ENCODE measurements around the gene PDIA5.
"Not testable (repeated sequence)": the region's sequence is repeated elsewhere in the genome, so short reads cannot be mapped to it uniquely, and the experiment has no call there.

The PDIA5 gene

DNA sequence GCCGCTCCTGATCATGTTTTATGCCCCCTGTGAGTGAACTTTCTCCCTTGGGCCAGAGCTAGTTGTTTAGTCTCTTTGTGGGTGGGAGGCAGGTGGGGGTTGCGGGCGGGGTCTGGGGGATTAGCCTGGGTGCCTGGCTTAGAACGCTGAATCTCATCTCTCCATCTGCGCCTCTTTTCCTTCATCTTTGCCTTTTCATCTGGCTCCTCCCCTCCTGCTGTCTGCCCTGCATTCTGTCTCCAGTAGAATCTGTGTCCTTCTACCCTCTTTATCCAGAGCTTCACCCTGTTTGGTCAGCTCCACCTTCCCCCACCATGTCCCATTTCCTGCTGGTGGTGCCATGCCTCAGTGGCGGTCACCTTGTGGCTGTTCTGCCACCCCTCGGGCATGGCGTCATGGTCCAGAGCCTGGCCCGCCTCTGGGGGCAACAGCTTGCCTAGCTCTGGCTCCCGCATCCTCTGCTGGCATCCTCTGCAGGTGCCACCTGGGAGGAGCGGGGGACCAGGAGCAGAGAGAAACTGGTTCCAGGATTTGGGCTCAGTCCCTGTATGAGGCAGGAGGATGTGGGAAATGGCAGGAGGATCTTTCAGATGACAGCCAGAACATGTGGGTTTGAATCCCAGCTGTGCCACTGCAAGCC, 44.3 kb downstream of the PDIA5 start:
- no peak for DNase-seq (ENCODE audit: low read depth)
- TF ChIP-seq, protein P1, sequence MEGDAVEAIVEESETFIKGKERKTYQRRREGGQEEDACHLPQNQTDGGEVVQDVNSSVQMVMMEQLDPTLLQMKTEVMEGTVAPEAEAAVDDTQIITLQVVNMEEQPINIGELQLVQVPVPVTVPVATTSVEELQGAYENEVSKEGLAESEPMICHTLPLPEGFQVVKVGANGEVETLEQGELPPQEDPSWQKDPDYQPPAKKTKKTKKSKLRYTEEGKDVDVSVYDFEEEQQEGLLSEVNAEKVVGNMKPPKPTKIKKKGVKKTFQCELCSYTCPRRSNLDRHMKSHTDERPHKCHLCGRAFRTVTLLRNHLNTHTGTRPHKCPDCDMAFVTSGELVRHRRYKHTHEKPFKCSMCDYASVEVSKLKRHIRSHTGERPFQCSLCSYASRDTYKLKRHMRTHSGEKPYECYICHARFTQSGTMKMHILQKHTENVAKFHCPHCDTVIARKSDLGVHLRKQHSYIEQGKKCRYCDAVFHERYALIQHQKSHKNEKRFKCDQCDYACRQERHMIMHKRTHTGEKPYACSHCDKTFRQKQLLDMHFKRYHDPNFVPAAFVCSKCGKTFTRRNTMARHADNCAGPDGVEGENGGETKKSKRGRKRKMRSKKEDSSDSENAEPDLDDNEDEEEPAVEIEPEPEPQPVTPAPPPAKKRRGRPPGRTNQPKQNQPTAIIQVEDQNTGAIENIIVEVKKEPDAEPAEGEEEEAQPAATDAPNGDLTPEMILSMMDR (IDR thresholded peaks at IDR 0.05; ENCODE audit: control insufficient read depth, insufficient read depth, low read depth, low read length, missing control alignments) = no peak
- H3K4me3 ChIP-seq (ENCODE audit: control insufficient read depth, low read depth, low read length) = no peak overlapping the region

DNA sequence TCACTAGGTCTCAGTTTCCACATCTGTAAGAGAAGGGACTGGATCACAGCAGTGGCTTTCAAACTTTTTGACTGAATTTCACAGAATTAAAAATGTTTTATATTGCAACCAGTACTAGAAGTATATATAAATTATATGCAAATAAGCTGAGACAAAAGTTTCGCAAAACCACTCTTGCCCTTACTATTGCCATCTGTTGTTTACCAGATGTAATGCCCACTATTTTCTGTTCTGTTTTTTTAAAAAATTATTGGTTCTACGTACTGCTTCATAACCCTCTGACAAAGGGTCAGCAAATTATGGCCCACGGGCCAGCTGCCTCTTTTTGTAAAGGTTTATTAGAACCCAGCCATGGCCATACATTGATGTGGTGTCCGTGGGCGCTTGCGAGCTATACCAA, 44.8 kb downstream of the PDIA5 start:
- TF ChIP-seq, protein P1 (IDR thresholded peaks at IDR 0.05; ENCODE audit: control insufficient read depth, insufficient read depth, low read depth, low read length, missing control alignments) = no peak
- DNase-seq (ENCODE audit: low read depth) = no peak
- H3K4me3 ChIP-seq (ENCODE audit: control insufficient read depth, low read depth, low read length) = no peak overlapping the region

DNA sequence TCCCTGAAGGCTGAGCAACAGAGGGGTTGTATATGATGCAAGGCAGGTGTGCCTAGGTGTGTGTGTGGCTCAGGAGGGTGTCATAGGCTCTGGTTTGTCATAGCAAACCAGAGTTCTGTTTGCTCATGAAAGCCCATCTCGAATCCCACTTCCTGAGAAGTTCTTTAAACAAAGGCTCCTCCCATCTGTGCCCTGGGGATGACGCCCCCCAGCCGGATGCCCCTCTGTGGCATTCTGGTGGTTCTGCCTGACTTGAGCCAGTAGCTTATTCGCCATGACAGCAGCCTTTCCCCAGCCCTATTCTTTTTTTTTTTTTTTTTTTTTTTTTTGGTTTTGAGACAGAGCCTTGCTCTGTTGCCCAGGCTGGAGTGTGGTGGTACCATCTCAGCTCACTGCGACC, 45.4 kb downstream of the PDIA5 start:
- TF ChIP-seq, protein P1 (IDR thresholded peaks at IDR 0.05; ENCODE audit: control insufficient read depth, insufficient read depth, low read depth, low read length, missing control alignments) = no peak
- H3K4me3 ChIP-seq (ENCODE audit: control insufficient read depth, low read depth, low read length) = no peak overlapping the region
- DNase-seq (ENCODE audit: low read depth) = no peak

DNA sequence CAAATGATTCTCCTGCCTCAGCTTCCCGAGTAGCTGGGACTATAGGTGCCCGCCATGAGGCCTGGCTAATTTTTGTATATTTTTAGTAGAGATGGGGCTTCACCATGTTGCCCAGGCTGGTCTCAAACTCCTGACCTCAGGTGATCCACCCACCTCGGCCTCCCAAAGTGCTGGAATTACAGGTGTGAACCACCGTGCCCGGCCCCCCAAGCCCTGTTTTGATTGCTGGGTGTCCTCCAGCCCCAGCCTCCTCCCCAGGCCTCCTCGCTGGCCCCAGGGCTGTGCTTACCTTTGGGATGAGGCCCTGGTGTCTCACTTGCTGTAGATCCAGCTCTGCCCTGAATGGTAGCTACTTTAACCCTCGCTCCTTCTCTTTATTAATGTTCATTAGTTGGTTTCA, 45.8 kb downstream of the PDIA5 start:
- DNase-seq (ENCODE audit: low read depth); H3K4me3 ChIP-seq (ENCODE audit: control insufficient read depth, low read depth, low read length): not testable (repeated sequence)

DNA sequence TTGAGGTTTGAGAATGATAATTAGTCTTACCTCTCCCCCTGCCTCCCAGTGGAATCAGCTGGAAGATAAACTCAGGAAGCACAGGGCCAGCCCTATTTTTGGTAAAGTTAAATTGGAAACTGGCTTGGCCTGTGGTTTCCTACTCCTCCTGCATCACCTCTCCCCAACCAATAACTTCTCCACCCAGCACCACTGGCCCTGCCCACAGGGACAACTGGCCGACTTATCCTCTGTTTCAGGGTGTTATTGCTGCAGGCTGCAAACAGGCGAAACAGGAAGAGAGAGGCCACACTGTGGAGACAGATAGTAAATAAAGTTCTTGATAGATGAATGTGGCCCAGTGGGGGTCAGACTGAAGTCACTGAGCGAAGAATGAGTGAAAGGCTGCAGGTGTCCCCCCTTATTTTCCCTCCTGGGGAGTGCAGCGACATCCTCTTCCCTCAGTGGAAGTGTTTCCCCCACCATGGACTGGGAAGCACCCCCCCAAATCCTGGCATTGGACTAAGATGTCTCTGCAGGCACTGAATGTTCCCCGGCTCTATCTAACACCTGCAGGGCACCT, 47.1 kb downstream of the PDIA5 start:
- DNase-seq (ENCODE audit: low read depth) = no peak
- TF ChIP-seq, protein P1 (IDR thresholded peaks at IDR 0.05; ENCODE audit: control insufficient read depth, insufficient read depth, low read depth, low read length, missing control alignments) = no peak
- no peak overlapping the region for H3K4me3 ChIP-seq (ENCODE audit: control insufficient read depth, low read depth, low read length)

DNA sequence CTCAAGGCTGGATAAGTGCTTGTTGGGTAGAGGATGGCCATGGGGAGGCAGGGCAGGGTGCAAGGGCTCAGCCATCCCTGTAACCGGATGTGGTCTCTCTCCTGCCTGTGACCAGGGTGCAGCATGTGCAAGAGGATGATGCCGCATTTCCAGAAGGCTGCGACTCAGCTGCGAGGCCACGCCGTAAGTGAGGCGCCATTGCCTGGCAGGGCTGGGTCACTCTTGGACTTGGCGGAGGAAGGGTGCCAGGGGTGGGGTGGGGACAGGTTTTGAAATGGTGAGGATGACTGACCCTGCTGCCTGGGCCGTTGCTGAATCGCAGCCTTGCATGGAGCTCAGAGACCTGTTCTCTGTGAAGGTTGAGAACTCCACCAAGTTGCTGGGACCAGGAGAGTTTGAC, 49.3 kb downstream of the PDIA5 start:
- TF ChIP-seq, protein P1 (IDR thresholded peaks at IDR 0.05; ENCODE audit: control insufficient read depth, insufficient read depth, low read depth, low read length, missing control alignments) = no peak
- H3K4me3 ChIP-seq (ENCODE audit: control insufficient read depth, low read depth, low read length) = no peak overlapping the region
- no peak for DNase-seq (ENCODE audit: low read depth)

DNA sequence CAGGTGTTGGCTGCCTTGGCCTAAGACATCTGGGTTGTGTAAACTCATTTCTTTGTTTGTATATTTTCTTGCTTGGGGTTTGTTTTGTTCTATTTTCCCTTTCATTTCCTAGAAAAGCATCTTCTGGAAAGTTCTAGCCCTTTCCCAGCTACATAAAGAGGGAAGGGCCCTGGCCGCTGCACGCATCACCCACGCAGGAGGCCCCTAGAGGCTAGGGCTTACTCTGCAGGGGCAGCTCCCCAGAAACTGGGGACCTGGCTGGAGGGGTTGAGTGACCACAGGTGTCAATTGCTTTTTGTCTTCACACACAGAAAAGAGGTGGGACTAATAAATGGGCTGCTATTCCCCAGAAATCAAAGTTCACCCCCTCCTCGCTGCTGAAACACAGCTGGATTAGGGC, 52.6 kb downstream of the PDIA5 start:
- no peak for DNase-seq (ENCODE audit: low read depth)
- TF ChIP-seq, protein P1 (IDR thresholded peaks at IDR 0.05; ENCODE audit: control insufficient read depth, insufficient read depth, low read depth, low read length, missing control alignments) = no peak
- H3K4me3 ChIP-seq (ENCODE audit: control insufficient read depth, low read depth, low read length) = no peak overlapping the region

Measured in AG09309 (cell line).